Upper lobe of left lung (tissue), 6 donors: ENCODE results near the gene SND1. TPM values are rescaled to one million over a fixed set of nuclear protein-coding genes. Genes with fewer than 3 reads are reported as not detected.

Source experiments
- ATAC-seq, 2 donors: fragments of 200-7000 bp; cut with Tn5 transposase; one replicate each; pipeline ENCODE4 v1.9.1; 2022; ENCODE audit warnings: mild to moderate bottlenecking in 2 of 2, moderate library complexity in 2 of 2; ENCODE audit not compliant: low FRiP score in 2 of 2
- DNase-seq, 2 donors: peaks; one replicate each; pipeline ENCODE4 v3.0.0-alpha.2; 2019 to 2020
- H3K27ac ChIP-seq, 4 donors: fragments of 200-600 bp; sonication (generic); one replicate each; pipeline ENCODE4 v1.5.1; 2016 to 2019
- H3K27me3 ChIP-seq, 4 donors: fragments of 200-600 bp; sonication (generic); one replicate each; pipeline ENCODE4 v1.5.1; 2017 to 2019
- H3K36me3 ChIP-seq, 4 donors: fragments of 200-600 bp; sonication (generic); one replicate each; pipeline ENCODE4 v1.5.1; 2016 to 2019
- H3K4me1 ChIP-seq, 4 donors: fragments of 200-600 bp; sonication (generic); one replicate each; pipeline ENCODE4 v1.5.1; 2018 to 2019
- H3K4me3 ChIP-seq, 4 donors: fragments of 200-600 bp; sonication (generic); one replicate each; pipeline ENCODE4 v1.5.1; 2017 to 2019; ENCODE audit warnings: mild to moderate bottlenecking in 2 of 4, moderate library complexity in 1 of 4
- H3K9me3 ChIP-seq, 4 donors: fragments of 200-600 bp; sonication (generic); one replicate each; pipeline ENCODE4 v1.5.1; 2018 to 2019
- EP300 ChIP-seq, 4 donors: sonication (generic); formaldehyde crosslinking; IDR thresholded peaks; one replicate each; pipeline ENCODE4 v1.5.1; 2017; ENCODE audit warnings: antibody characterized with exemption in 4 of 4, control low read depth in 2 of 4
- POLR2A ChIP-seq, 4 donors: fragments of 450-650 bp; IDR thresholded peaks; one replicate each; pipeline ENCODE4 v1.5.1; 2016 to 2017; ENCODE audit warnings: antibody characterized with exemption in 4 of 4, mild to moderate bottlenecking in 2 of 4
- POLR2AphosphoS5 ChIP-seq, 2 donors: sonication (generic); formaldehyde crosslinking; IDR thresholded peaks; one replicate each; pipeline ENCODE4 v1.5.1; 2017; ENCODE audit warnings: antibody characterized with exemption in 2 of 2
- WGBS, 2 donors: methylation state at CpG; one replicate each; pipeline ENCODE4 v1.1.5; 2017 to 2018; 5-methylcytosine and 5-hydroxymethylcytosine counted together
- total RNA-seq, 6 donors: library from RNA; depleted of rRNA in 4 of 6; stranded (reverse); fragments of >200 nt in 4 of 6; gene quantifications; one replicate each; pipeline versions ENCODE4 v1.1.0 to v1.2.1, GENCODE V29; 2016 to 2021
- TF ChIP-seq, protein P1 (sequence below), 6 experiments: fragments of 450-650 bp in 4 of 6; fragments of 200-600 bp in 2 of 6; sonication (generic) in 2 of 6; IDR thresholded peaks; one replicate each; pipeline ENCODE4 v1.5.1; 2016 to 2019; ENCODE audit warnings: antibody characterized with exemption in 6 of 6
- donor health status: DM: no; HTN: no; CAD: no; lungs with moderate emphysema.
- donor health status: DM: no; HTN: yes; CAD: no; lungs with severe emphysema.

The SND1 gene
- total RNA-seq, 6 donors from 2014 or later, result 107 to 167 (median 121) TPM

DNA sequence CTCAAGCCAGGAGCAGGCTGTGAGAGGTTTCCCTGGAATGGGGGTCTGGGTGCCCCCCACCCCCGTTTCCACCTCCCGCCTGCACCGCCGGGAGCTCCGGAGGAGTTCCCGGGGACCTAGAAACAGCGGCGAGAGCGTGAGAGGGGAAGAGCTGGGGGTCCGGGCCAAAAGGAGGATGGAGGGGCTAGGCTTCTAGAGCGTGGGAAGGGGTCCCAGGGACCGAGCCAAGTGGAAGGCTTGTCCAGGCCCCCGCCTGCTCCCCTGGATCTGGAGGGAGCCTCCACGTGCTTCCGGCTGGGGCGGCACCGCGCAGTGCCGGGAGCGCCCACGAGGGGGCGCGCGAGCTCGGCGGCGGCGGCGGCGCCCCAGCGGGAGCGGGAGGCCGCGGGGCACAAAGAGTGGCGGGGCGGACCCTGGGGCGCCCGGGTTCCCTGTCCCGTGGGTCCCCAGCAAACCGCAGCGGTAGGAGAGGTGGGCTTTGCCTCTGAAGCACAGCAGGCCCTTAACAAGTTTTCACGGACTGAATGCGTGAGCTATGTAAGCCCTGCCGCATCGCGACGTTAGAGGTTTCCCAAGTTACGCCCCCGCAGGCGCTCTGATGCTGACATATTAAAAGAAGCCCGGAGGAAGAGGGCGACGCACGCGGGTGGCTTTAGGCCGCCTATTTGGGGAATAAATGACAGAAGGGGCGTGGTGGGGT, 483.7 kb downstream of the SND1 start:
- WGBS, 2 donors, result 0 to 1% methylated on average over 18 to 52 of the region's 57 CpGs
- no peak overlapping the region for H3K27ac ChIP-seq
- TF ChIP-seq POLR2AphosphoS5 (IDR thresholded peaks at IDR 0.05), result no peak
- TF ChIP-seq, protein P1, sequence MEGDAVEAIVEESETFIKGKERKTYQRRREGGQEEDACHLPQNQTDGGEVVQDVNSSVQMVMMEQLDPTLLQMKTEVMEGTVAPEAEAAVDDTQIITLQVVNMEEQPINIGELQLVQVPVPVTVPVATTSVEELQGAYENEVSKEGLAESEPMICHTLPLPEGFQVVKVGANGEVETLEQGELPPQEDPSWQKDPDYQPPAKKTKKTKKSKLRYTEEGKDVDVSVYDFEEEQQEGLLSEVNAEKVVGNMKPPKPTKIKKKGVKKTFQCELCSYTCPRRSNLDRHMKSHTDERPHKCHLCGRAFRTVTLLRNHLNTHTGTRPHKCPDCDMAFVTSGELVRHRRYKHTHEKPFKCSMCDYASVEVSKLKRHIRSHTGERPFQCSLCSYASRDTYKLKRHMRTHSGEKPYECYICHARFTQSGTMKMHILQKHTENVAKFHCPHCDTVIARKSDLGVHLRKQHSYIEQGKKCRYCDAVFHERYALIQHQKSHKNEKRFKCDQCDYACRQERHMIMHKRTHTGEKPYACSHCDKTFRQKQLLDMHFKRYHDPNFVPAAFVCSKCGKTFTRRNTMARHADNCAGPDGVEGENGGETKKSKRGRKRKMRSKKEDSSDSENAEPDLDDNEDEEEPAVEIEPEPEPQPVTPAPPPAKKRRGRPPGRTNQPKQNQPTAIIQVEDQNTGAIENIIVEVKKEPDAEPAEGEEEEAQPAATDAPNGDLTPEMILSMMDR (IDR thresholded peaks at IDR 0.05), result peak; percentile 93 to 99 (median 96)
- peak overlapping the region; percentile 21 to 73 (median 52) for H3K4me3 ChIP-seq
- H3K36me3 ChIP-seq, result no peaks in the 10 kb centered on the region
- H3K27me3 ChIP-seq, result peaks cover 0 to 12% (median 3%) of the 10 kb centered on the region in 4 donors
- peaks cover 0 to 5% (median 1%) of the 10 kb centered on the region in 4 donors for H3K9me3 ChIP-seq
- peaks cover 11 to 24% (median 17%) of the 10 kb centered on the region in 4 donors for H3K4me1 ChIP-seq
- DNase-seq (peak; percentile 42 to 95), ATAC-seq (peak; percentile 88 to 98)

DNA sequence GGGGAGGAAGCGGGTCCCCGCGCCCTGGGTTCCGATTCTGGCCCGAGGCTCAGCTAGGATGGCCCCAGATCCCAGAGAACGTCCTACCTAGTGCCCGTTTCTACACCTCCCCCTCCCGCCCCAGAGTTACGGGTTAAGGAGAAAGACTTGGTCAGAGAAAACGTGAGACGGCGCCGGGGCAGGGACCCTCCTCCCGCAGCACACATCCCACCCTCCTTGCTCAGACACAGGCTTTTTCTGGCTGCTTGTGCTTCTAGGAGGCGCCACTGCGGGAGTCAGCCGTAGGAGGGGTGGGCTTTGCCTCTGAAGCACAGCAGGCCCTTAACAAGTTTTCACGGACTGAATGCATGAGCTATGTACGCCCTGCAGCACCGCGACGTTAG, 484.2 kb downstream of the SND1 start:
- H3K27ac ChIP-seq, result no peak overlapping the region
- H3K4me1 ChIP-seq, result peaks cover 11 to 24% (median 17%) of the 10 kb centered on the region in 4 donors
- WGBS, 2 donors, result 0 to 12% methylated on average over 8 to 20 of the region's 22 CpGs
- H3K27me3 ChIP-seq, result peaks cover 0 to 12% (median 3%) of the 10 kb centered on the region in 4 donors
- peak overlapping the region; percentile 21 to 73 (median 52) for H3K4me3 ChIP-seq
- ATAC-seq, result peak in 1 of 2 donors; percentile 9
- peaks cover 0 to 5% (median 1%) of the 10 kb centered on the region in 4 donors for H3K9me3 ChIP-seq
- no peak for DNase-seq
- H3K36me3 ChIP-seq, result no peaks in the 10 kb centered on the region
- no peak for TF ChIP-seq EP300 (IDR thresholded peaks at IDR 0.05)
- TF ChIP-seq POLR2A (IDR thresholded peaks at IDR 0.05), result no peak
- TF ChIP-seq, protein P1 (IDR thresholded peaks at IDR 0.05), result no peak
- TF ChIP-seq POLR2AphosphoS5 (IDR thresholded peaks at IDR 0.05), result no peak

DNA sequence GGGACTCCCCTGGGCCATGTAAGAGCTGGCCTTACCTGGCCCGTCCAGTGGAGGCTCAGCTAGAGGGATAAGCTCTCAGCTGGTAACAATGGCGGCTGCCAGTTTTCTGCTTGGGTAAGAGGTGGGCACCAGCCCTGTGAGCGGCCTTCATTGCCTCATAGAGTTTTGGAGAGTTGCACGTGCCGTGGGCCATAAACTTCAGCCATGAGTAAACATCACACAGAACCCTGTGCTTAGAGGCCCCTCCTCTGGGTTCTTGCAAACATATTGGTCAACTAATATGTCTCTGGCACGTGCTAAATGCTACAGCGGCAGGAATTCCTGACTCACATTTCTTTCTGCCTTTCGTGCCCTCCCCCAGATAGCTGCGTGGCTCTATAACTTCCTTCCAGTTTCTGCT, 485.2 kb downstream of the SND1 start:
- ATAC-seq (no peak), DNase-seq (no peak)
- H3K4me3 ChIP-seq, result no peak overlapping the region

DNA sequence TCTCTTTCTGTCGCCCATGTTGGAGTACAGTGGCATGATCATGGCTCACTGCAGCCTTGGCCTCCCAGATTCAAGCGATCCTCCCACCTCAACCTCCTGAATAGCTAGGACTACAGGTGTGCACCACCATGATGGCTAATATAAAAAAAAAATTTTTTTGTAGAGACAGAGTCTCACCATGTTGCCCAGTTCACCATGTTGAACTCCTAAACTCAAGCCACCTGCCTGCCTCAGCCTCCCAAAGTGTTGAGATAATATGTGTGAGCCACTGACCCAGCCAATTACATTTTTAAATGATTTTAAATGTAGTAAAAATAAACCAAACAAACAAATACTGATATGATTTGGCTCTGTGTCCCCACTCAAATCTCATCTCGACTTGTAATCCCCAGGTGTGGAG, 487.4 kb downstream of the SND1 start:
- Histone ChIP-seq H3K9me3 (peaks cover 0 to 5% (median 4%) of the 10 kb centered on the region in 4 donors), H3K27ac (no peak overlapping the region), H3K36me3 (no peaks in the 10 kb centered on the region), H3K4me3 (no peak overlapping the region), H3K4me1 (peaks cover 11 to 21% (median 17%) of the 10 kb centered on the region in 4 donors), H3K27me3 (peaks cover 0 to 11% (median 3%) of the 10 kb centered on the region in 4 donors)
- TF ChIP-seq EP300 (IDR thresholded peaks at IDR 0.05) (no peak), POLR2AphosphoS5 (IDR thresholded peaks at IDR 0.05) (no peak), POLR2A (IDR thresholded peaks at IDR 0.05) (no peak)
- TF ChIP-seq, protein P1 (IDR thresholded peaks at IDR 0.05), result no peak
- DNase-seq (no peak), ATAC-seq (no peak)
- 79 to 81% methylated on average over 3 of the region's 3 CpGs for WGBS, 2 donors

More for the DNA sequence above, 485.2 kb downstream of the SND1 start:
- no peaks in the 10 kb centered on the region for H3K36me3 ChIP-seq
- H3K27me3 ChIP-seq, result peaks cover 0 to 12% (median 3%) of the 10 kb centered on the region in 4 donors
- H3K9me3 ChIP-seq, result peaks cover 0 to 5% (median 1%) of the 10 kb centered on the region in 4 donors
- no peak overlapping the region for H3K27ac ChIP-seq
- H3K4me1 ChIP-seq, result peaks cover 11 to 24% (median 17%) of the 10 kb centered on the region in 4 donors
- TF ChIP-seq POLR2A (IDR thresholded peaks at IDR 0.05) (no peak), POLR2AphosphoS5 (IDR thresholded peaks at IDR 0.05) (no peak), EP300 (IDR thresholded peaks at IDR 0.05) (no peak)
- TF ChIP-seq, protein P1 (IDR thresholded peaks at IDR 0.05), result no peak
- 49 to 57% methylated on average over 9 of the region's 9 CpGs for whole genome bisulfite sequencing, 2 donors
